HepG2 (cell line): Measurements from ENCODE around the gene BCL2L1. TPM values are rescaled to one million over a fixed set of nuclear protein-coding genes. Genes with fewer than 3 reads are reported as not detected.

Experiments
- DMAP1 ChIP-seq: IDR thresholded peaks from 2 replicates; pipeline ENCODE4 v1.6.1; 2016
- EHMT2 ChIP-seq: fragments of 200-600 bp; sonication (generic); IDR thresholded peaks from 2 replicates; pipeline ENCODE4 v1.7.0; 2017; ENCODE audit warnings: antibody characterized with exemption, low read depth, low read length, borderline replicate concordance
- ELF4 ChIP-seq: sonication (generic); formaldehyde crosslinking; IDR thresholded peaks from 2 replicates; pipeline ENCODE4 v1.5.0; 2020; ENCODE audit warnings: missing genetic modification reagents, mild to moderate bottlenecking, moderate library complexity, borderline replicate concordance
- SMARCC2 ChIP-seq: fragments of 450-650 bp; IDR thresholded peaks from 2 replicates; pipeline ENCODE4 v1.6.1; 2017; ENCODE audit warnings: antibody characterized with exemption, mild to moderate bottlenecking
- SOX13 ChIP-seq, 3 experiments: fragments of 450-650 bp in 1 of 3; sonication (generic) in 1 of 3; formaldehyde crosslinking in 1 of 3; IDR thresholded peaks in 2 of 3; conservative IDR thresholded peaks in 1 of 3; 2 replicates each; pipeline versions ENCODE4 v1.5.0 to v1.6.1; 2016 to 2020; ENCODE audit warnings: antibody characterized with exemption in 1 of 3, mild to moderate bottlenecking in 1 of 3, missing compliant biosample characterization in 1 of 3, missing genetic modification reagents in 1 of 3, moderate library complexity in 1 of 3
- TOPORS ChIP-seq: sonication (generic); formaldehyde crosslinking; IDR thresholded peaks from 2 replicates; pipeline ENCODE4 v1.8.0; 2023; ENCODE audit warnings: mild to moderate bottlenecking, missing genetic modification reagents
- ZNF34 ChIP-seq: sonication (generic); formaldehyde crosslinking; IDR thresholded peaks from 2 replicates; pipeline ENCODE4 v1.4.0; 2020; ENCODE audit warnings: mild to moderate bottlenecking, missing genetic modification reagents, borderline replicate concordance
- ZNF510 ChIP-seq: sonication (generic); formaldehyde crosslinking; IDR thresholded peaks from 2 replicates; pipeline ENCODE4 v1.4.0; 2020; ENCODE audit warnings: low read depth, mild to moderate bottlenecking, missing genetic modification reagents
- ZNF607 ChIP-seq: sonication (generic); formaldehyde crosslinking; IDR thresholded peaks from 2 replicates; pipeline ENCODE4 v1.5.1; 2020; ENCODE audit warnings: missing genetic modification reagents, mild to moderate bottlenecking, borderline replicate concordance
- polyA plus RNA-seq, 8 experiments: library from polyadenylated mRNA; depleted of rRNA in 3 of 8; stranded (reverse) in 7 of 8; unstranded in 1 of 8; fragments of >200 nt; fragmentation: Illumina TruSeq in 4 of 8; extraction: Trizol in 4 of 8; gene quantifications; 2 replicates each; pipeline versions ENCODE4 v1.2.1 to v1.2.3, GENCODE V29; 2011 to 2016; ENCODE audit warnings: low read depth in 4 of 8, missing spikeins in 1 of 8, mixed read lengths in 1 of 8; ENCODE audit not compliant: insufficient read depth in 1 of 8
- total RNA-seq, 5 experiments: library from RNA; depleted of rRNA; stranded (reverse); fragments of >200 nt; fragmentation: Illumina TruSeq; extraction: Trizol; gene quantifications; 2 replicates each; pipeline ENCODE4 v1.2.3, GENCODE V29; 2016; ENCODE audit warnings: low read depth in 1 of 5
- TF ChIP-seq, protein P1 (sequence below): IDR thresholded peaks from 2 replicates; pipeline ENCODE4 v1.6.1; 2012; ENCODE audit warnings: low read depth, low read length, improper control_type of control experiment
- TF ChIP-seq, protein P2 (sequence below): sonication (generic); formaldehyde crosslinking; IDR thresholded peaks from 2 replicates; pipeline ENCODE4 v1.8.1; 2023; ENCODE audit warnings: mild to moderate bottlenecking, missing genetic modification reagents
- TF ChIP-seq, protein P3 (sequence below): sonication (generic); formaldehyde crosslinking; IDR thresholded peaks from 2 replicates; pipeline ENCODE4 v1.8.0; 2022; ENCODE audit warnings: missing genetic modification reagents, mild to moderate bottlenecking, borderline replicate concordance
- TF ChIP-seq, protein P4 (sequence below): IDR thresholded peaks from 2 replicates; pipeline ENCODE4 v1.6.1; 2016; ENCODE audit warnings: control low read depth
- TF ChIP-seq, protein P5 (sequence below): sonication (generic); formaldehyde crosslinking; IDR thresholded peaks from 2 replicates; pipeline ENCODE4 v1.9.0; 2021; ENCODE audit warnings: missing genetic modification reagents, borderline replicate concordance
- TF ChIP-seq, protein P6 (sequence below): sonication (generic); formaldehyde crosslinking; conservative IDR thresholded peaks from 2 replicates; pipeline ENCODE4 v1.5.0; 2020; ENCODE audit warnings: missing genetic modification reagents
- TF ChIP-seq, protein P7 (sequence below): sonication (generic); formaldehyde crosslinking; IDR thresholded peaks from 2 replicates; pipeline ENCODE4 v1.5.0; 2020; ENCODE audit warnings: mild to moderate bottlenecking, missing genetic modification reagents, borderline replicate concordance

Gene BCL2L1
- total and polyA plus RNA-seq, 2 of the 13 experiments (the other 11 are each of a cell fraction or from before 2014, with no cell fraction given), result 164 to 258 TPM

DNA sequence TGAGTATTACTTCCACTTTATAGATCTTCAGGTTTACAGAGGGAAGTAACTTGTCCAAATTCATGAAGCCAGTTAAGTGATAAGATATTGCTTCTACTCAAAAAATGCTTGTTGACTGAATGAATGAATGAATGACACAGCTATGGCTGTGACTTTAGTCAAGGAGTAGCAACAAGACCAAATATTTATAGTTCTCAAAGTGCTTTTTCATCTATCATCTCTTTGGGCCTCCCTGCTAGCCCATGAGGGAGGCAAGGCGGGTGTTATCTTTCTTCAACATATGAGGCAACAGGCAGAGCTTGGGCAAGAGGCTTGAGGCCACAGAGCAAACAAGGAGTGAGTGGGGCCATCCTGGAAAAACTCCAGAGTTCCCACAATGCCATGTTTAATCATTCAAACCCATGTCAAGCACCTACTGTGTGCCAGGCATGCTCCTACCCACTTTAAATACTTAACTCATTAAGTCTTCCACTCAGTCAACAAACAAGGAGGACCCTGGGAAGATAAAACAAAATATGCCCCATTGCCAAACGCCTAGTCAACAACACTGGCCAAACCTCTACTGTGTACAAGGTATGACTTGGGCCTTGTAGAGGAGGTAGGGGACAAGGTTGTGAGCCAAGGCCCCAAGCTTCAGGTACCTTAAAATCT, 15.9 kb downstream of the BCL2L1 start (continued):
- TF ChIP-seq, protein P1, sequence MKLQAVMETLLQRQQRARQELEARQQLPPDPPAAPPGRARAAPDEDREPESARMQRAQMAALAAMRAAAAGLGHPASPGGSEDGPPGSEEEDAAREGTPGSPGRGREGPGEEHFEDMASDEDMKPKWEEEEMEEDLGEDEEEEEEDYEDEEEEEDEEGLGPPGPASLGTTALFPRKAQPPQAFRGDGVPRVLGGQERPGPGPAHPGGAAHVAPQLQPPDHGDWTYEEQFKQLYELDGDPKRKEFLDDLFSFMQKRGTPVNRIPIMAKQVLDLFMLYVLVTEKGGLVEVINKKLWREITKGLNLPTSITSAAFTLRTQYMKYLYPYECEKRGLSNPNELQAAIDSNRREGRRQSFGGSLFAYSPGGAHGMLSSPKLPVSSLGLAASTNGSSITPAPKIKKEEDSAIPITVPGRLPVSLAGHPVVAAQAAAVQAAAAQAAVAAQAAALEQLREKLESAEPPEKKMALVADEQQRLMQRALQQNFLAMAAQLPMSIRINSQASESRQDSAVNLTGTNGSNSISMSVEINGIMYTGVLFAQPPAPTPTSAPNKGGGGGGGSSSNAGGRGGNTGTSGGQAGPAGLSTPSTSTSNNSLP, result peak; percentile 57
- TF ChIP-seq ZNF607 (CRISPR knock-in tag) (peak; percentile 70; the same call in 1 of the 2 replicates), TOPORS (CRISPR knock-in tag) (peak; percentile 6; the same call in 1 of the 2 replicates), SMARCC2 (no peak), EHMT2 (peak; percentile 92), SOX13 (IDR thresholded peaks at IDR 0.05) (peak; percentile 97), SOX13 (CRISPR knock-in tag; conservative IDR thresholded peaks at IDR 0.05 in 1 of 2, IDR thresholded peaks at IDR 0.05 in 1 of 2) (peak; percentile 54 to 98; a peak in 3 of 4 replicates), ZNF510 (CRISPR knock-in tag) (0 out of 2 replicates have a peak, but pooled peaks have one; percentile 29), DMAP1 (CRISPR knock-in tag) (peak; percentile 76; the same call in 1 of the 2 replicates), ELF4 (CRISPR knock-in tag) (no peak), ZNF34 (no peak; the same call in 1 of the 2 replicates)
- TF ChIP-seq, protein P2, sequence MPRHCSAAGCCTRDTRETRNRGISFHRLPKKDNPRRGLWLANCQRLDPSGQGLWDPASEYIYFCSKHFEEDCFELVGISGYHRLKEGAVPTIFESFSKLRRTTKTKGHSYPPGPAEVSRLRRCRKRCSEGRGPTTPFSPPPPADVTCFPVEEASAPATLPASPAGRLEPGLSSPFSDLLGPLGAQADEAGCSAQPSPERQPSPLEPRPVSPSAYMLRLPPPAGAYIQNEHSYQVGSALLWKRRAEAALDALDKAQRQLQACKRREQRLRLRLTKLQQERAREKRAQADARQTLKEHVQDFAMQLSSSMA (CRISPR knock-in tag), result 0 out of 2 replicates have a peak, but pooled peaks have one; percentile 33
- TF ChIP-seq, protein P3, sequence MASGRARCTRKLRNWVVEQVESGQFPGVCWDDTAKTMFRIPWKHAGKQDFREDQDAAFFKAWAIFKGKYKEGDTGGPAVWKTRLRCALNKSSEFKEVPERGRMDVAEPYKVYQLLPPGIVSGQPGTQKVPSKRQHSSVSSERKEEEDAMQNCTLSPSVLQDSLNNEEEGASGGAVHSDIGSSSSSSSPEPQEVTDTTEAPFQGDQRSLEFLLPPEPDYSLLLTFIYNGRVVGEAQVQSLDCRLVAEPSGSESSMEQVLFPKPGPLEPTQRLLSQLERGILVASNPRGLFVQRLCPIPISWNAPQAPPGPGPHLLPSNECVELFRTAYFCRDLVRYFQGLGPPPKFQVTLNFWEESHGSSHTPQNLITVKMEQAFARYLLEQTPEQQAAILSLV (CRISPR knock-in tag), result no peak
- TF ChIP-seq, protein P4, sequence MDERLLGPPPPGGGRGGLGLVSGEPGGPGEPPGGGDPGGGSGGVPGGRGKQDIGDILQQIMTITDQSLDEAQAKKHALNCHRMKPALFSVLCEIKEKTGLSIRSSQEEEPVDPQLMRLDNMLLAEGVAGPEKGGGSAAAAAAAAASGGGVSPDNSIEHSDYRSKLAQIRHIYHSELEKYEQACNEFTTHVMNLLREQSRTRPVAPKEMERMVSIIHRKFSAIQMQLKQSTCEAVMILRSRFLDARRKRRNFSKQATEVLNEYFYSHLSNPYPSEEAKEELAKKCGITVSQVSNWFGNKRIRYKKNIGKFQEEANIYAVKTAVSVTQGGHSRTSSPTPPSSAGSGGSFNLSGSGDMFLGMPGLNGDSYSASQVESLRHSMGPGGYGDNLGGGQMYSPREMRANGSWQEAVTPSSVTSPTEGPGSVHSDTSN, result no peak
- TF ChIP-seq, protein P5, sequence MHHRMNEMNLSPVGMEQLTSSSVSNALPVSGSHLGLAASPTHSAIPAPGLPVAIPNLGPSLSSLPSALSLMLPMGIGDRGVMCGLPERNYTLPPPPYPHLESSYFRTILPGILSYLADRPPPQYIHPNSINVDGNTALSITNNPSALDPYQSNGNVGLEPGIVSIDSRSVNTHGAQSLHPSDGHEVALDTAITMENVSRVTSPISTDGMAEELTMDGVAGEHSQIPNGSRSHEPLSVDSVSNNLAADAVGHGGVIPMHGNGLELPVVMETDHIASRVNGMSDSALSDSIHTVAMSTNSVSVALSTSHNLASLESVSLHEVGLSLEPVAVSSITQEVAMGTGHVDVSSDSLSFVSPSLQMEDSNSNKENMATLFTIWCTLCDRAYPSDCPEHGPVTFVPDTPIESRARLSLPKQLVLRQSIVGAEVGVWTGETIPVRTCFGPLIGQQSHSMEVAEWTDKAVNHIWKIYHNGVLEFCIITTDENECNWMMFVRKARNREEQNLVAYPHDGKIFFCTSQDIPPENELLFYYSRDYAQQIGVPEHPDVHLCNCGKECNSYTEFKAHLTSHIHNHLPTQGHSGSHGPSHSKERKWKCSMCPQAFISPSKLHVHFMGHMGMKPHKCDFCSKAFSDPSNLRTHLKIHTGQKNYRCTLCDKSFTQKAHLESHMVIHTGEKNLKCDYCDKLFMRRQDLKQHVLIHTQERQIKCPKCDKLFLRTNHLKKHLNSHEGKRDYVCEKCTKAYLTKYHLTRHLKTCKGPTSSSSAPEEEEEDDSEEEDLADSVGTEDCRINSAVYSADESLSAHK, result 0 out of 2 replicates have a peak, but pooled peaks have one; percentile 17
- TF ChIP-seq, protein P6, sequence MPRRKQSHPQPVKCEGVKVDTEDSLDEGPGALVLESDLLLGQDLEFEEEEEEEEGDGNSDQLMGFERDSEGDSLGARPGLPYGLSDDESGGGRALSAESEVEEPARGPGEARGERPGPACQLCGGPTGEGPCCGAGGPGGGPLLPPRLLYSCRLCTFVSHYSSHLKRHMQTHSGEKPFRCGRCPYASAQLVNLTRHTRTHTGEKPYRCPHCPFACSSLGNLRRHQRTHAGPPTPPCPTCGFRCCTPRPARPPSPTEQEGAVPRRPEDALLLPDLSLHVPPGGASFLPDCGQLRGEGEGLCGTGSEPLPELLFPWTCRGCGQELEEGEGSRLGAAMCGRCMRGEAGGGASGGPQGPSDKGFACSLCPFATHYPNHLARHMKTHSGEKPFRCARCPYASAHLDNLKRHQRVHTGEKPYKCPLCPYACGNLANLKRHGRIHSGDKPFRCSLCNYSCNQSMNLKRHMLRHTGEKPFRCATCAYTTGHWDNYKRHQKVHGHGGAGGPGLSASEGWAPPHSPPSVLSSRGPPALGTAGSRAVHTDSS (CRISPR knock-in tag), result no peak
- TF ChIP-seq, protein P7, sequence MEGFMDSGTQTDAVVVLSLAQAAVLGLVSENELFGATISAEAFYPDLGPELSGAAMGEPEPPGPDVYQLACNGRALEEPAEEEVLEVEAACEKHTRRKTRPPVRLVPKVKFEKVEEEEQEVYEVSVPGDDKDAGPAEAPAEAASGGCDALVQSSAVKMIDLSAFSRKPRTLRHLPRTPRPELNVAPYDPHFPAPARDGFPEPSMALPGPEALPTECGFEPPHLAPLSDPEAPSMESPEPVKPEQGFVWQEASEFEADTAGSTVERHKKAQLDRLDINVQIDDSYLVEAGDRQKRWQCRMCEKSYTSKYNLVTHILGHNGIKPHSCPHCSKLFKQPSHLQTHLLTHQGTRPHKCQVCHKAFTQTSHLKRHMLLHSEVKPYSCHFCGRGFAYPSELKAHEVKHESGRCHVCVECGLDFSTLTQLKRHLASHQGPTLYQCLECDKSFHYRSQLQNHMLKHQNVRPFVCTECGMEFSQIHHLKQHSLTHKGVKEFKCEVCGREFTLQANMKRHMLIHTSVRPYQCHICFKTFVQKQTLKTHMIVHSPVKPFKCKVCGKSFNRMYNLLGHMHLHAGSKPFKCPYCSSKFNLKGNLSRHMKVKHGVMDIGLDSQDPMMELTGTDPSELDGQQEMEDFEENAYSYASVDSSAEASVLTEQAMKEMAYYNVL (CRISPR knock-in tag), result peak; percentile 96; the same call in 1 of the 2 replicates
